Neural cell (in vitro differentiated cells): ENCODE measurements around the gene GRIA3. TPM values are rescaled to one million over a fixed set of nuclear protein-coding genes. Genes with fewer than 3 reads are reported as not detected.
"Not testable (repeated sequence)": the region's sequence is repeated elsewhere in the genome, so short reads cannot be mapped to it uniquely, and the experiment has no call there.

ENCODE experiments used
- H2AFZ ChIP-seq: fragments of 200-600, 300-800 bp; sonication (generic), shearing (Covaris generic); 2 replicates; pipeline ENCODE4 v1.6.0; 2014; ENCODE audit warnings: low read depth, mild to moderate bottlenecking, antibody characterized with exemption, low read length, moderate library complexity
- H3F3A ChIP-seq: fragments of 200-600 bp; shearing (Covaris generic); 2 replicates; pipeline ENCODE4 v1.6.1; 2016; ENCODE audit warnings: mild to moderate bottlenecking, moderate library complexity, mixed read lengths, antibody characterized with exemption, low read length; ENCODE audit not compliant: insufficient read depth, poor library complexity, severe bottlenecking
- H3K27ac ChIP-seq: fragments of 200-600, 300-800 bp; sonication (generic), shearing (Covaris generic); 2 replicates; pipeline ENCODE4 v1.5.1; 2014; ENCODE audit warnings: mild to moderate bottlenecking, low read length, moderate library complexity
- H3K27me3 ChIP-seq: fragments of 300-800, 200-600 bp; sonication (generic), shearing (Covaris generic); 2 replicates; pipeline ENCODE4 v1.6.0; 2014; ENCODE audit warnings: mild to moderate bottlenecking, low read depth, low read length, moderate library complexity; ENCODE audit not compliant: insufficient read depth
- H3K36me3 ChIP-seq: fragments of 300-800, 200-600 bp; sonication (generic), shearing (Covaris generic); 2 replicates; pipeline ENCODE4 v1.5.1; 2014; ENCODE audit warnings: mild to moderate bottlenecking, antibody characterized with exemption, low read length, moderate library complexity; ENCODE audit not compliant: insufficient read depth
- H3K4me2 ChIP-seq: fragments of 300-800, 200-600 bp; sonication (generic), shearing (Covaris generic); 2 replicates; pipeline ENCODE4 v1.6.0; 2014; ENCODE audit warnings: mild to moderate bottlenecking, low read length
- H3K4me3 ChIP-seq: fragments of 300-800, 200-600 bp; sonication (generic), shearing (Covaris generic); 2 replicates; pipeline ENCODE4 v1.5.1; 2014; ENCODE audit warnings: mild to moderate bottlenecking, low read length, moderate library complexity
- H3K79me2 ChIP-seq: fragments of 200-600 bp; shearing (Covaris generic); replicated peaks from 2 replicates; pipeline ENCODE4 v1.6.0; 2014; ENCODE audit warnings: mild to moderate bottlenecking, low read length, moderate library complexity; ENCODE audit not compliant: insufficient read depth
- H3K9ac ChIP-seq: fragments of 300-800, 200-600 bp; sonication (generic), shearing (Covaris generic); 2 replicates; pipeline ENCODE4 v1.6.1; 2016; ENCODE audit warnings: mild to moderate bottlenecking, low read length, mixed read lengths
- H3K9me2 ChIP-seq: fragments of 200-600 bp; shearing (Covaris generic); 2 replicates; pipeline ENCODE4 v1.6.1; 2016; ENCODE audit warnings: mild to moderate bottlenecking, low read length, mixed read lengths; ENCODE audit not compliant: insufficient read depth
- H3K9me3 ChIP-seq: fragments of 200-600, 300-800 bp; sonication (generic), shearing (Covaris generic); 2 replicates; pipeline ENCODE4 v1.6.1; 2016; ENCODE audit warnings: mild to moderate bottlenecking, mixed run types, low read length, moderate library complexity, mixed read lengths
- H4K20me1 ChIP-seq: fragments of 200-600 bp; shearing (Covaris generic); 2 replicates; pipeline ENCODE4 v1.6.1; 2016; ENCODE audit warnings: mild to moderate bottlenecking, mixed run types; ENCODE audit not compliant: insufficient read depth
- CTCF ChIP-seq: fragments of 450-650 bp; IDR thresholded peaks from 2 replicates; pipeline ENCODE4 v1.5.1; 2014; ENCODE audit warnings: antibody characterized with exemption, mild to moderate bottlenecking, moderate library complexity; ENCODE audit not compliant: poor library complexity, severe bottlenecking
- EP300 ChIP-seq: fragments of 450-650 bp; conservative IDR thresholded peaks from 2 replicates; pipeline ENCODE4 v1.6.1; 2014; ENCODE audit warnings: antibody characterized with exemption, mild to moderate bottlenecking, moderate library complexity; ENCODE audit not compliant: poor library complexity, severe bottlenecking
- EZH2 ChIP-seq: fragments of 200-600, 300-800 bp; shearing (Covaris generic), sonication (generic); IDR thresholded peaks from 2 replicates; pipeline ENCODE4 v1.6.1; 2014; ENCODE audit warnings: antibody characterized with exemption, low read length, borderline replicate concordance, mild to moderate bottlenecking; ENCODE audit not compliant: insufficient read depth, poor library complexity, severe bottlenecking
- MXI1 ChIP-seq: fragments of 450-650 bp; conservative IDR thresholded peaks from 2 replicates; pipeline ENCODE4 v1.6.1; 2014; ENCODE audit warnings: antibody characterized with exemption, mild to moderate bottlenecking; ENCODE audit not compliant: poor library complexity, severe bottlenecking
- POLR2AphosphoS5 ChIP-seq: IDR thresholded peaks from 2 replicates; pipeline ENCODE4 v1.6.1; 2012
- RAD21 ChIP-seq: fragments of 450-650 bp; conservative IDR thresholded peaks from 2 replicates; pipeline ENCODE4 v1.6.1; 2014; ENCODE audit warnings: antibody characterized with exemption, mild to moderate bottlenecking, moderate library complexity
- REST ChIP-seq: IDR thresholded peaks from 2 replicates; pipeline ENCODE4 v1.6.1; 2012; ENCODE audit warnings: borderline replicate concordance
- SMC3 ChIP-seq: fragments of 450-650 bp; conservative IDR thresholded peaks from 2 replicates; pipeline ENCODE4 v1.6.1; 2014; ENCODE audit warnings: antibody characterized with exemption, mild to moderate bottlenecking, moderate library complexity; ENCODE audit not compliant: poor library complexity
- TAF1 ChIP-seq: IDR thresholded peaks from 2 replicates; pipeline ENCODE4 v1.6.1; 2012; ENCODE audit warnings: low read depth
- polyA plus RNA-seq: library from polyadenylated mRNA; depleted of rRNA; stranded (reverse); fragments of >200 nt; gene quantifications from 2 replicates; pipeline ENCODE4 v1.2.3, GENCODE V29; 2014

GRIA3 gene
- polyA plus RNA-seq, 1 donor from 2014 or later, result 7.8 TPM

GRCh38 chrX:123432361-123433150 lies 248.5 kb downstream of the GRIA3 start:
- TF ChIP-seq CTCF (no peak), SMC3 (no peak), EZH2 (no peak), MXI1 (no peak), RAD21 (no peak), EP300 (no peak), REST (no peak), POLR2AphosphoS5 (no peak), TAF1 (no peak)
- no peaks in the 10 kb centered on the region for H4K20me1 ChIP-seq
- no peaks in the 10 kb centered on the region for H3K9me2 ChIP-seq
- H3K9me3 ChIP-seq, result no peaks in the 10 kb centered on the region
- no peak overlapping the region for H3K4me3 ChIP-seq
- H3K36me3 ChIP-seq, result no peaks in the 10 kb centered on the region
- H3K4me2 ChIP-seq, result no peak overlapping the region
- no peaks in the 10 kb centered on the region for H3K79me2 ChIP-seq
- H3K27me3 ChIP-seq, result no peaks in the 10 kb centered on the region
- H3F3A ChIP-seq, result no peaks in the 10 kb centered on the region
- H2AFZ ChIP-seq, result no peak overlapping the region
- no peak overlapping the region for H3K9ac ChIP-seq
- no peak overlapping the region for H3K27ac ChIP-seq

- H3K36me3 ChIP-seq, result no peaks in the 10 kb centered on the region
- no peaks in the 10 kb centered on the region for H3K79me2 ChIP-seq
- H2AFZ ChIP-seq, result no peak overlapping the region
- no peaks in the 10 kb centered on the region for H4K20me1 ChIP-seq
- no peaks in the 10 kb centered on the region for H3K9me2 ChIP-seq
- H3K4me2 ChIP-seq, result no peak overlapping the region
- no peak overlapping the region for H3K4me3 ChIP-seq
- TF ChIP-seq SMC3 (no peak), REST (no peak), POLR2AphosphoS5 (no peak), EP300 (no peak), MXI1 (no peak), RAD21 (no peak), EZH2 (no peak), CTCF (no peak), TAF1 (no peak)
- no peaks in the 10 kb centered on the region for H3K27me3 ChIP-seq
- H3K9me3 ChIP-seq, result no peaks in the 10 kb centered on the region
- no peak overlapping the region for H3K9ac ChIP-seq
- no peak overlapping the region for H3K27ac ChIP-seq
- no peaks in the 10 kb centered on the region for H3F3A ChIP-seq
Observed at GRCh38 chrX:123436512-123437136, 252.5 kb downstream of the GRIA3 start.

- not testable (repeated sequence) for H3K79me2 ChIP-seq, H3F3A ChIP-seq, H4K20me1 ChIP-seq, H3K9ac ChIP-seq, H3K4me2 ChIP-seq, H3K36me3 ChIP-seq, H2AFZ ChIP-seq, H3K9me2 ChIP-seq, H3K4me3 ChIP-seq, H3K27me3 ChIP-seq, H3K27ac ChIP-seq, H3K9me3 ChIP-seq
Observed at GRCh38 chrX:123439926-123440325, 255.8 kb downstream of the GRIA3 start.
